HepG2 (cell line): ENCODE data around the gene TMEM74B. TPM values are rescaled to one million over a fixed set of nuclear protein-coding genes. Genes with fewer than 3 reads are reported as not detected.

Source experiments
- ATAC-seq: fragments of 200-7000 bp; cut with Tn5 transposase; 3 replicates; pipeline ENCODE4 v1.9.1; 2020; ENCODE audit warnings: mild to moderate bottlenecking, moderate library complexity
- BruUV-seq: library from RNA; stranded (reverse); fragments of 400-500 nt; replicated peaks from 2 replicates; lab custom pipeline; 2021; lab: Mats Ljungman, UMichigan
- CTCF ChIA-PET: fragments of 300-600 bp; formaldehyde crosslinking; extraction: SDS; loops from one replicate; lab custom pipeline; 2021; ENCODE audit warnings: low total read pairs, inconsistent platforms, low intra/inter-chr PET ratio; lab: Yijun Ruan, JAX
- POLR2A ChIA-PET: fragments of 350-600 bp; sonication (Branson Sonifier 250); formaldehyde crosslinking; loops from one replicate; lab custom pipeline; 2020; ENCODE audit warnings: antibody characterized with exemption, inconsistent platforms; lab: Yijun Ruan, JAX
- DNase-seq: peaks from one replicate; pipeline ENCODE4 v3.0.0-alpha.2; 2015; ENCODE audit warnings: low spot score
- FAIRE-seq: peaks from 3 replicates; lab custom pipeline; 2011; peaks lifted over from hg19 to GRCh38; lab: Jason Lieb, UNC
- H2AFZ ChIP-seq: one replicate; pipeline ENCODE4 v1.6.1; 2011; ENCODE audit warnings: low read length, inconsistent platforms
- H3K27ac ChIP-seq: fragments of 300-600 bp; 3 replicates; pipeline ENCODE4 v1.8.0; 2011; ENCODE audit warnings: mixed run types, mild to moderate bottlenecking, mixed read lengths, low read length, inconsistent platforms; ENCODE audit not compliant: insufficient read depth; ENCODE audit errors: extremely low read length
- H3K27me3 ChIP-seq, 2 experiments: fragments of 200-600 bp in 1 of 2; 2 replicates in 1 of 2; 3 replicates in 1 of 2; pipeline versions ENCODE4 v1.6.0 to v1.8.0; 2011; ENCODE audit warnings: low read length in 2 of 2, mild to moderate bottlenecking in 2 of 2, moderate library complexity in 2 of 2, inconsistent platforms in 1 of 2; ENCODE audit not compliant: insufficient read depth in 2 of 2, control insufficient read depth in 1 of 2
- H3K36me3 ChIP-seq, 2 experiments: fragments of 200-600 bp in 1 of 2; replicated peaks in 1 of 2; 2 replicates in 1 of 2; 3 replicates in 1 of 2; pipeline versions ENCODE4 v1.5.1 to v1.8.0; 2011; ENCODE audit warnings: low read length in 2 of 2, inconsistent platforms in 1 of 2; ENCODE audit not compliant: insufficient read depth in 2 of 2, control insufficient read depth in 1 of 2
- H3K4me1 ChIP-seq: 2 replicates; pipeline ENCODE4 v1.5.1; 2012; ENCODE audit warnings: low read length, inconsistent platforms; ENCODE audit not compliant: insufficient read depth
- H3K4me2 ChIP-seq: 2 replicates; pipeline ENCODE4 v1.6.0; 2011; ENCODE audit warnings: low read depth, low read length, inconsistent platforms
- H3K4me3 ChIP-seq, 3 experiments: fragments of 200-600 bp in 1 of 3; sonication (generic), shearing (Covaris generic) in 1 of 3; replicated peaks in 1 of 3; 2 replicates each; pipeline ENCODE4 v1.5.1; 2011 to 2016; ENCODE audit warnings: low read length in 3 of 3, inconsistent platforms in 2 of 3, low read depth in 2 of 3, mild to moderate bottlenecking in 2 of 3, control low read depth in 1 of 3, mixed read lengths in 1 of 3; ENCODE audit not compliant: insufficient read depth in 1 of 3
- H3K79me2 ChIP-seq: one replicate; pipeline ENCODE4 v1.6.1; 2011; ENCODE audit warnings: low read length, inconsistent platforms; ENCODE audit not compliant: insufficient read depth
- H3K9ac ChIP-seq: 2 replicates; pipeline ENCODE4 v1.6.0; 2011; ENCODE audit warnings: mild to moderate bottlenecking, low read depth, low read length, inconsistent platforms; ENCODE audit not compliant: insufficient read depth
- H3K9me3 ChIP-seq: 2 replicates; pipeline ENCODE4 v1.5.1; 2012; ENCODE audit warnings: mild to moderate bottlenecking, low read length
- H4K20me1 ChIP-seq: 2 replicates; pipeline ENCODE4 v1.6.0; 2011; ENCODE audit warnings: inconsistent platforms, mild to moderate bottlenecking, low read length, moderate library complexity; ENCODE audit not compliant: insufficient read depth
- ATF7-NPFF ChIP-seq: sonication (generic); formaldehyde crosslinking; IDR thresholded peaks from 2 replicates; pipeline ENCODE4 v1.8.1; 2023; ENCODE audit warnings: mild to moderate bottlenecking, low read depth, missing genetic modification reagents, moderate library complexity
- CC2D1A ChIP-seq: sonication (generic); formaldehyde crosslinking; IDR thresholded peaks from 2 replicates; pipeline ENCODE4 v1.8.1; 2023; ENCODE audit warnings: mild to moderate bottlenecking, missing genetic modification reagents
- ETV5 ChIP-seq: IDR thresholded peaks from 2 replicates; pipeline ENCODE4 v1.6.1; 2018; ENCODE audit warnings: missing biosample characterization, missing genetic modification reagents, inconsistent platforms, borderline replicate concordance
- HOXA9 ChIP-seq: sonication (generic); formaldehyde crosslinking; IDR thresholded peaks from 2 replicates; pipeline ENCODE4 v1.8.1; 2022; ENCODE audit warnings: missing genetic modification reagents, mild to moderate bottlenecking, moderate library complexity, borderline replicate concordance
- RBAK ChIP-seq: sonication (generic); formaldehyde crosslinking; IDR thresholded peaks from 2 replicates; pipeline ENCODE4 v1.5.1; 2020; ENCODE audit warnings: mild to moderate bottlenecking, missing genetic modification reagents
- SIX4 ChIP-seq: sonication (generic); formaldehyde crosslinking; IDR thresholded peaks from 2 replicates; pipeline ENCODE4 v1.4.0; 2020; ENCODE audit warnings: missing genetic modification reagents
- TAF15 ChIP-seq: fragments of 200-400 bp; formaldehyde crosslinking; IDR thresholded peaks from one replicate; pipeline ENCODE4 v1.6.1; 2018; ENCODE audit warnings: mild to moderate bottlenecking, low read depth, low read length; ENCODE audit not compliant: poor library complexity, severe bottlenecking
- TBX2 ChIP-seq: sonication (generic); formaldehyde crosslinking; IDR thresholded peaks from 2 replicates; pipeline ENCODE4 v1.5.0; 2020; ENCODE audit warnings: missing genetic modification reagents, mild to moderate bottlenecking, borderline replicate concordance
- XRCC5 ChIP-seq: fragments of 200-400 bp; formaldehyde crosslinking; optimal IDR thresholded peaks from 2 replicates; pipeline ENCODE3; 2017; ENCODE audit warnings: mild to moderate bottlenecking, low read length
- ZNF598 ChIP-seq: sonication (generic); formaldehyde crosslinking; IDR thresholded peaks from 2 replicates; pipeline ENCODE4 v1.5.1; 2020; ENCODE audit warnings: mild to moderate bottlenecking, missing genetic modification reagents, borderline replicate concordance
- ZNF792 ChIP-seq: IDR thresholded peaks from 2 replicates; pipeline ENCODE4 v1.6.1; 2016
- WGBS: methylation state at CpG from one replicate; pipeline ENCODE4 v1.1.6; 2017; ENCODE audit warnings: low lambda C conversion rate; 5-methylcytosine and 5-hydroxymethylcytosine counted together
- in situ Hi-C: cut with HindIII; loops from 2 replicates; pipeline ENCODE4 v1.10.0; 2017; ENCODE audit warnings: low pct_unique_long_range_greater_than_20kb; ENCODE audit not compliant: extremely low pct_ligation_motif_present
- intact Hi-C: fragments of 100-400 bp; cut with micrococcal nuclease; formaldehyde crosslinking; loops from one replicate; pipeline ENCODE4 v1.10.0; 2022; ENCODE audit not compliant: unreplicated experiment
- polyA plus RNA-seq, 8 experiments: library from polyadenylated mRNA; depleted of rRNA in 3 of 8; stranded (reverse) in 7 of 8; unstranded in 1 of 8; fragments of >200 nt; fragmentation: Illumina TruSeq in 4 of 8; extraction: Trizol in 4 of 8; gene quantifications; 2 replicates each; pipeline versions ENCODE4 v1.2.1 to v1.2.3, GENCODE V29; 2011 to 2016; ENCODE audit warnings: low read depth in 4 of 8, missing spikeins in 1 of 8, mixed read lengths in 1 of 8; ENCODE audit not compliant: insufficient read depth in 1 of 8
- total RNA-seq, 5 experiments: library from RNA; depleted of rRNA; stranded (reverse); fragments of >200 nt; fragmentation: Illumina TruSeq; extraction: Trizol; gene quantifications; 2 replicates each; pipeline ENCODE4 v1.2.3, GENCODE V29; 2016; ENCODE audit warnings: low read depth in 1 of 5
- TF ChIP-seq, protein P1 (sequence below): sonication (generic); formaldehyde crosslinking; IDR thresholded peaks from 2 replicates; pipeline ENCODE4 v1.4.0; 2020; ENCODE audit warnings: missing genetic modification reagents
- TF ChIP-seq, protein P2 (sequence below), 2 experiments: sonication (generic) in 1 of 2; formaldehyde crosslinking in 1 of 2; IDR thresholded peaks; 2 replicates each; pipeline versions ENCODE4 v1.4.0 to v1.6.1; 2016 to 2020; ENCODE audit warnings: borderline replicate concordance in 1 of 2, low read depth in 1 of 2, mild to moderate bottlenecking in 1 of 2, missing genetic modification reagents in 1 of 2

TMEM74B gene
- total and polyA plus RNA-seq, 2 of the 13 experiments (the other 11 are each of a cell fraction or from before 2014, with no cell fraction given) = 4.7 to 18.4 TPM

DNA sequence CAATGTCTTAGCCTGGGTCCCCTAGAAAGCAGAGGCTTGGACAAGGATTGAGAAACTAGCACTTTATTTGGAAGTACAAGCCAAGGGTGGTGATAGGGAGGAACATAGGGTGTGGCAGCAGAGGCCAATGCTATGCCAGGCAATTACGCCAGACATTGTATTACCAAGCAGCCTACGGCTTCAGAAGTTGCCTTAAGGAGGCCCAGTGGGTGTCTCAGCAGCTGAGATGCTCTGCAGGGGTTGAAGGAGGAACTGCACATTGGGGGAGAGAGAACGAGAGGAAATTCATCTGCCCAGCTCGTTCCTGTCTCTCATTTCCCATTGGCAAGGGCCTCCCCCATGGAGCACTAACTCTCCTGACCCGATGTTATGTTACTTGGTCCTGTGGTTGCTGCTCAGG is 19.3 kb upstream of the TMEM74B start:
- Histone ChIP-seq H3K27me3 (peaks cover 1 to 27% of the 10 kb centered on the region in 2 experiments; a peak in 3 of 5 replicates), H3K79me2 (no peaks in the 10 kb centered on the region), H3K4me2 (no peak overlapping the region), H3K27ac (no peak overlapping the region), H3K9me3 (no peaks in the 10 kb centered on the region), H2AFZ (no peak overlapping the region), H3K36me3 (no peaks in the 10 kb centered on the region), H3K4me1 (no peaks in the 10 kb centered on the region), H3K9ac (no peak overlapping the region), H3K4me3 (no peak overlapping the region), H4K20me1 (no peaks in the 10 kb centered on the region)
- DNase-seq (no peak), FAIRE-seq (no peak), ATAC-seq (no peak)
- TF ChIP-seq SIX4 (CRISPR knock-in tag) = no peak
- no peak for TF ChIP-seq CC2D1A (CRISPR knock-in tag)
- TF ChIP-seq, protein P1, sequence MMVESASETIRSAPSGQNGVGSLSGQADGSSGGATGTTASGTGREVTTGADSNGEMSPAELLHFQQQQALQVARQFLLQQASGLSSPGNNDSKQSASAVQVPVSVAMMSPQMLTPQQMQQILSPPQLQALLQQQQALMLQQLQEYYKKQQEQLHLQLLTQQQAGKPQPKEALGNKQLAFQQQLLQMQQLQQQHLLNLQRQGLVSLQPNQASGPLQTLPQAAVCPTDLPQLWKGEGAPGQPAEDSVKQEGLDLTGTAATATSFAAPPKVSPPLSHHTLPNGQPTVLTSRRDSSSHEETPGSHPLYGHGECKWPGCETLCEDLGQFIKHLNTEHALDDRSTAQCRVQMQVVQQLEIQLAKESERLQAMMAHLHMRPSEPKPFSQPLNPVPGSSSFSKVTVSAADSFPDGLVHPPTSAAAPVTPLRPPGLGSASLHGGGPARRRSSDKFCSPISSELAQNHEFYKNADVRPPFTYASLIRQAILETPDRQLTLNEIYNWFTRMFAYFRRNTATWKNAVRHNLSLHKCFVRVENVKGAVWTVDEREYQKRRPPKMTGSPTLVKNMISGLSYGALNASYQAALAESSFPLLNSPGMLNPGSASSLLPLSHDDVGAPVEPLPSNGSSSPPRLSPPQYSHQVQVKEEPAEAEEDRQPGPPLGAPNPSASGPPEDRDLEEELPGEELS (CRISPR knock-in tag) = no peak
- no peak for TF ChIP-seq XRCC5
- TF ChIP-seq ATF7-NPFF (CRISPR knock-in tag) = no peak
- TF ChIP-seq TBX2 (CRISPR knock-in tag) = no peak
- TF ChIP-seq HOXA9 (CRISPR knock-in tag) = no peak
- POLR2A ChIA-PET = no interaction called here
- intact Hi-C loops (no loop called here), in situ Hi-C loops (no loop called here)
- BruUV-seq = no TSS peak
- WGBS = 20% methylated on average over 5 of the region's 5 CpGs
- CTCF ChIA-PET = no interaction called here

GRCh38 chr20:1203630-1204029 is 18.8 kb upstream of the TMEM74B start:
- DNase-seq (no peak), ATAC-seq (no peak), FAIRE-seq (no peak)
- no peak overlapping the region for H2AFZ ChIP-seq
- WGBS = 9% methylated on average over 5 of the region's 5 CpGs
- H3K9me3 ChIP-seq = no peaks in the 10 kb centered on the region
- ChIA-PET POLR2A (no interaction called here), CTCF (no interaction called here)
- H3K4me3 ChIP-seq = no peak overlapping the region
- in situ Hi-C loops = no loop called here
- intact Hi-C loops = no loop called here
- H3K27me3 ChIP-seq = peaks cover 1 to 26% of the 10 kb centered on the region in 2 experiments; a peak in 3 of 5 replicates
- BruUV-seq = no TSS peak
- H3K4me1 ChIP-seq = no peaks in the 10 kb centered on the region
- no peaks in the 10 kb centered on the region for H3K79me2 ChIP-seq
- H4K20me1 ChIP-seq = no peaks in the 10 kb centered on the region
- no peak overlapping the region for H3K27ac ChIP-seq
- H3K36me3 ChIP-seq = no peaks in the 10 kb centered on the region
- no peak overlapping the region for H3K4me2 ChIP-seq
- H3K9ac ChIP-seq = no peak overlapping the region
- TF ChIP-seq TAF15 (no peak), ETV5 (CRISPR knock-in tag) (no peak), ZNF598 (no peak), RBAK (CRISPR knock-in tag) (no peak), ZNF792 (CRISPR knock-in tag) (no peak)
- TF ChIP-seq, protein P2, sequence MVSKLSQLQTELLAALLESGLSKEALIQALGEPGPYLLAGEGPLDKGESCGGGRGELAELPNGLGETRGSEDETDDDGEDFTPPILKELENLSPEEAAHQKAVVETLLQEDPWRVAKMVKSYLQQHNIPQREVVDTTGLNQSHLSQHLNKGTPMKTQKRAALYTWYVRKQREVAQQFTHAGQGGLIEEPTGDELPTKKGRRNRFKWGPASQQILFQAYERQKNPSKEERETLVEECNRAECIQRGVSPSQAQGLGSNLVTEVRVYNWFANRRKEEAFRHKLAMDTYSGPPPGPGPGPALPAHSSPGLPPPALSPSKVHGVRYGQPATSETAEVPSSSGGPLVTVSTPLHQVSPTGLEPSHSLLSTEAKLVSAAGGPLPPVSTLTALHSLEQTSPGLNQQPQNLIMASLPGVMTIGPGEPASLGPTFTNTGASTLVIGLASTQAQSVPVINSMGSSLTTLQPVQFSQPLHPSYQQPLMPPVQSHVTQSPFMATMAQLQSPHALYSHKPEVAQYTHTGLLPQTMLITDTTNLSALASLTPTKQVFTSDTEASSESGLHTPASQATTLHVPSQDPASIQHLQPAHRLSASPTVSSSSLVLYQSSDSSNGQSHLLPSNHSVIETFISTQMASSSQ (IDR thresholded peaks at IDR 0.05; ENCODE audit: low read depth) = no peak
- TF ChIP-seq, protein P2 (CRISPR knock-in tag; IDR thresholded peaks at IDR 0.05; ENCODE audit: borderline replicate concordance) = no peak
